Neural cell (in vitro differentiated cells): ENCODE data around the gene MAPK8IP2. TPM values are rescaled to one million over a fixed set of nuclear protein-coding genes. Genes with fewer than 3 reads are reported as not detected.

Source experiments
- H2AFZ ChIP-seq: fragments of 200-600, 300-800 bp; sonication (generic), shearing (Covaris generic); 2 replicates; pipeline ENCODE4 v1.6.0; 2014; ENCODE audit warnings: low read depth, mild to moderate bottlenecking, antibody characterized with exemption, low read length, moderate library complexity
- H3F3A ChIP-seq: fragments of 200-600 bp; shearing (Covaris generic); 2 replicates; pipeline ENCODE4 v1.6.1; 2016; ENCODE audit warnings: mild to moderate bottlenecking, moderate library complexity, mixed read lengths, antibody characterized with exemption, low read length; ENCODE audit not compliant: insufficient read depth, poor library complexity, severe bottlenecking
- H3K27ac ChIP-seq: fragments of 200-600, 300-800 bp; sonication (generic), shearing (Covaris generic); 2 replicates; pipeline ENCODE4 v1.5.1; 2014; ENCODE audit warnings: mild to moderate bottlenecking, low read length, moderate library complexity
- H3K27me3 ChIP-seq: fragments of 300-800, 200-600 bp; sonication (generic), shearing (Covaris generic); 2 replicates; pipeline ENCODE4 v1.6.0; 2014; ENCODE audit warnings: mild to moderate bottlenecking, low read depth, low read length, moderate library complexity; ENCODE audit not compliant: insufficient read depth
- H3K36me3 ChIP-seq: fragments of 300-800, 200-600 bp; sonication (generic), shearing (Covaris generic); 2 replicates; pipeline ENCODE4 v1.5.1; 2014; ENCODE audit warnings: mild to moderate bottlenecking, antibody characterized with exemption, low read length, moderate library complexity; ENCODE audit not compliant: insufficient read depth
- H3K4me2 ChIP-seq: fragments of 300-800, 200-600 bp; sonication (generic), shearing (Covaris generic); 2 replicates; pipeline ENCODE4 v1.6.0; 2014; ENCODE audit warnings: mild to moderate bottlenecking, low read length
- H3K4me3 ChIP-seq: fragments of 300-800, 200-600 bp; sonication (generic), shearing (Covaris generic); 2 replicates; pipeline ENCODE4 v1.5.1; 2014; ENCODE audit warnings: mild to moderate bottlenecking, low read length, moderate library complexity
- H3K79me2 ChIP-seq: fragments of 200-600 bp; shearing (Covaris generic); replicated peaks from 2 replicates; pipeline ENCODE4 v1.6.0; 2014; ENCODE audit warnings: mild to moderate bottlenecking, low read length, moderate library complexity; ENCODE audit not compliant: insufficient read depth
- H3K9ac ChIP-seq: fragments of 300-800, 200-600 bp; sonication (generic), shearing (Covaris generic); 2 replicates; pipeline ENCODE4 v1.6.1; 2016; ENCODE audit warnings: mild to moderate bottlenecking, low read length, mixed read lengths
- H3K9me2 ChIP-seq: fragments of 200-600 bp; shearing (Covaris generic); 2 replicates; pipeline ENCODE4 v1.6.1; 2016; ENCODE audit warnings: mild to moderate bottlenecking, low read length, mixed read lengths; ENCODE audit not compliant: insufficient read depth
- H3K9me3 ChIP-seq: fragments of 200-600, 300-800 bp; sonication (generic), shearing (Covaris generic); 2 replicates; pipeline ENCODE4 v1.6.1; 2016; ENCODE audit warnings: mild to moderate bottlenecking, mixed run types, low read length, moderate library complexity, mixed read lengths
- H4K20me1 ChIP-seq: fragments of 200-600 bp; shearing (Covaris generic); 2 replicates; pipeline ENCODE4 v1.6.1; 2016; ENCODE audit warnings: mild to moderate bottlenecking, mixed run types; ENCODE audit not compliant: insufficient read depth
- EP300 ChIP-seq: fragments of 450-650 bp; conservative IDR thresholded peaks from 2 replicates; pipeline ENCODE4 v1.6.1; 2014; ENCODE audit warnings: antibody characterized with exemption, mild to moderate bottlenecking, moderate library complexity; ENCODE audit not compliant: poor library complexity, severe bottlenecking
- EZH2 ChIP-seq: fragments of 200-600, 300-800 bp; shearing (Covaris generic), sonication (generic); IDR thresholded peaks from 2 replicates; pipeline ENCODE4 v1.6.1; 2014; ENCODE audit warnings: antibody characterized with exemption, low read length, borderline replicate concordance, mild to moderate bottlenecking; ENCODE audit not compliant: insufficient read depth, poor library complexity, severe bottlenecking
- MXI1 ChIP-seq: fragments of 450-650 bp; conservative IDR thresholded peaks from 2 replicates; pipeline ENCODE4 v1.6.1; 2014; ENCODE audit warnings: antibody characterized with exemption, mild to moderate bottlenecking; ENCODE audit not compliant: poor library complexity, severe bottlenecking
- POLR2AphosphoS5 ChIP-seq: IDR thresholded peaks from 2 replicates; pipeline ENCODE4 v1.6.1; 2012
- RAD21 ChIP-seq: fragments of 450-650 bp; conservative IDR thresholded peaks from 2 replicates; pipeline ENCODE4 v1.6.1; 2014; ENCODE audit warnings: antibody characterized with exemption, mild to moderate bottlenecking, moderate library complexity
- REST ChIP-seq: IDR thresholded peaks from 2 replicates; pipeline ENCODE4 v1.6.1; 2012; ENCODE audit warnings: borderline replicate concordance
- SMC3 ChIP-seq: fragments of 450-650 bp; conservative IDR thresholded peaks from 2 replicates; pipeline ENCODE4 v1.6.1; 2014; ENCODE audit warnings: antibody characterized with exemption, mild to moderate bottlenecking, moderate library complexity; ENCODE audit not compliant: poor library complexity
- TAF1 ChIP-seq: IDR thresholded peaks from 2 replicates; pipeline ENCODE4 v1.6.1; 2012; ENCODE audit warnings: low read depth
- polyA plus RNA-seq: library from polyadenylated mRNA; depleted of rRNA; stranded (reverse); fragments of >200 nt; gene quantifications from 2 replicates; pipeline ENCODE4 v1.2.3, GENCODE V29; 2014
- TF ChIP-seq, protein P1 (sequence below): fragments of 450-650 bp; IDR thresholded peaks from 2 replicates; pipeline ENCODE4 v1.5.1; 2014; ENCODE audit warnings: antibody characterized with exemption, mild to moderate bottlenecking, moderate library complexity; ENCODE audit not compliant: poor library complexity, severe bottlenecking

The MAPK8IP2 gene
- polyA plus RNA-seq, 1 donor from 2014 or later, result 48.0 TPM

DNA sequence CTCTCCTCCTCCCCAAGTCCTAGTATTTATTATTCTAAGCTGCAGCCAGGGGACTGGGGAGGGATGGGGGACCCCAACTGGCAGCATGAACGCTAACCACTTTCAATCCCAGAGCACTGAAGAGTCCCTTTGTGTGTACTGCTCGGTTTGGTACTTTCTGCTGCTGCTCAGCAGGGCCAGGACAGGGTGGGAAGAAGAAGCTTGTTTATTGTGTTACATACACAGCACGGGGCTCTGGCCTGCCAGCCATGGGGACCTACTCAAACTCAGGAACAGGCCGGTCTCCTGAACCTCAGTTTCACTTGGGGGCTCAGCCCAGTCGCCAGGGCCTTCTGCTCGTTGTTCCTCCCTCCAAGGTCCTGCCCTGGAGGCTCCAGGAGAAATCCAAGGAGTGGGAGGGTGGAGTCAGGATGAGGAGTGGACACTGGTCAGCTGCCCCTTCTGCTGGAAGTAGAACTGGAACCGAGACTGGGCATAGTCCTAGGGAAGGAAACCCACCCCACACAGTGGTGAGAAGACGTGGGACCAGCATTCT lies 21.8 kb upstream of the MAPK8IP2 start:
- Histone ChIP-seq H3F3A (no peaks in the 10 kb centered on the region), H3K9ac (no peak overlapping the region), H3K4me2 (no peak overlapping the region), H2AFZ (no peak overlapping the region), H3K9me3 (no peaks in the 10 kb centered on the region), H3K27me3 (no peaks in the 10 kb centered on the region), H3K36me3 (no peaks in the 10 kb centered on the region), H3K79me2 (peaks cover 9% of the 10 kb centered on the region), H3K9me2 (no peaks in the 10 kb centered on the region), H3K4me3 (no peak overlapping the region), H3K27ac (no peak overlapping the region), H4K20me1 (no peaks in the 10 kb centered on the region)
- TF ChIP-seq EZH2 (no peak), REST (no peak), EP300 (no peak), RAD21 (no peak), POLR2AphosphoS5 (no peak), SMC3 (no peak), TAF1 (no peak), MXI1 (no peak)
- TF ChIP-seq, protein P1, sequence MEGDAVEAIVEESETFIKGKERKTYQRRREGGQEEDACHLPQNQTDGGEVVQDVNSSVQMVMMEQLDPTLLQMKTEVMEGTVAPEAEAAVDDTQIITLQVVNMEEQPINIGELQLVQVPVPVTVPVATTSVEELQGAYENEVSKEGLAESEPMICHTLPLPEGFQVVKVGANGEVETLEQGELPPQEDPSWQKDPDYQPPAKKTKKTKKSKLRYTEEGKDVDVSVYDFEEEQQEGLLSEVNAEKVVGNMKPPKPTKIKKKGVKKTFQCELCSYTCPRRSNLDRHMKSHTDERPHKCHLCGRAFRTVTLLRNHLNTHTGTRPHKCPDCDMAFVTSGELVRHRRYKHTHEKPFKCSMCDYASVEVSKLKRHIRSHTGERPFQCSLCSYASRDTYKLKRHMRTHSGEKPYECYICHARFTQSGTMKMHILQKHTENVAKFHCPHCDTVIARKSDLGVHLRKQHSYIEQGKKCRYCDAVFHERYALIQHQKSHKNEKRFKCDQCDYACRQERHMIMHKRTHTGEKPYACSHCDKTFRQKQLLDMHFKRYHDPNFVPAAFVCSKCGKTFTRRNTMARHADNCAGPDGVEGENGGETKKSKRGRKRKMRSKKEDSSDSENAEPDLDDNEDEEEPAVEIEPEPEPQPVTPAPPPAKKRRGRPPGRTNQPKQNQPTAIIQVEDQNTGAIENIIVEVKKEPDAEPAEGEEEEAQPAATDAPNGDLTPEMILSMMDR, result no peak

DNA sequence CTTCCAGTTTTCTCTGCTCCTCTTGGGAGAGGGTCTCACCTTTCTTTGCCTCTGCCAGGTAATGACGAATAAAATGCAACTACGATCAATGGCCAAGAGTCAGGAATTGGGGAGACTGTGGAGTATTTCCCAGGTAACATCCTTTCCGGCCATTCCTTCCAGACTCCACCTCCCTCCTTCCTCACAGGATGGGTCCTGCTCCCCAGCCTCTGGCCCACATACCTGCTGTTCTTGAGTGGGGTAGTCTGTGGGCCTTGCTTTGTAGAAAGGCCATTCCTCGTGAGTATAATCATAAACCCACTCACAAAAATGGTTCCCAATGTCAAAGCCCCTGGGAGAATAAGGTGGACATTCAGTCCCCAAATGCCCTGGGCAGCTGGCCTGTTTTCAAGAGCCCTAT lies 20.8 kb upstream of the MAPK8IP2 start:
- H2AFZ ChIP-seq, result no peak overlapping the region
- H3F3A ChIP-seq, result no peaks in the 10 kb centered on the region
- no peaks in the 10 kb centered on the region for H3K27me3 ChIP-seq
- H3K79me2 ChIP-seq, result peaks cover 9% of the 10 kb centered on the region
- no peaks in the 10 kb centered on the region for H3K9me3 ChIP-seq
- TF ChIP-seq, protein P1, result no peak
- TF ChIP-seq RAD21, result no peak
- TF ChIP-seq EZH2, result no peak
- TF ChIP-seq TAF1, result no peak
- no peak for TF ChIP-seq POLR2AphosphoS5
- TF ChIP-seq REST, result no peak
- no peak for TF ChIP-seq MXI1
- TF ChIP-seq SMC3, result no peak
- no peak for TF ChIP-seq EP300
- H3K9ac ChIP-seq, result no peak overlapping the region
- H3K9me2 ChIP-seq, result no peaks in the 10 kb centered on the region
- no peaks in the 10 kb centered on the region for H3K36me3 ChIP-seq
- H3K27ac ChIP-seq, result no peak overlapping the region
- H3K4me3 ChIP-seq, result no peak overlapping the region
- H4K20me1 ChIP-seq, result no peaks in the 10 kb centered on the region
- H3K4me2 ChIP-seq, result no peak overlapping the region
